GM18870 (cell line): Measurements from ENCODE around the gene PINLYP.
"Not testable (repeated sequence)": the region's sequence is repeated elsewhere in the genome, so short reads cannot be mapped to it uniquely, and the experiment has no call there.

Experiments
- ATAC-seq: cut with Tn5 transposase; IDR thresholded peaks from one replicate; pipeline ENCODE4 v1.9.1; 2021; ENCODE audit warnings: moderate library complexity; ENCODE audit not compliant: unreplicated experiment

PINLYP gene

GRCh38 chr19:43578787-43579186 is 3.2 kb downstream of the PINLYP start:
- ATAC-seq = no peak

GRCh38 chr19:43581467-43581866 is 5.9 kb downstream of the PINLYP start:
- ATAC-seq = no peak

GRCh38 chr19:43582495-43582894 is 6.9 kb downstream of the PINLYP start:
- ATAC-seq = no peak

- ATAC-seq = no peak
Observed at GRCh38 chr19:43584484-43584883, 8.9 kb downstream of the PINLYP start.

- ATAC-seq = no peak
Observed at GRCh38 chr19:43586346-43586745, 10.7 kb downstream of the PINLYP start.

- ATAC-seq = not testable (repeated sequence)
Observed at GRCh38 chr19:43587029-43587428, 11.4 kb downstream of the PINLYP start.

- ATAC-seq = no peak
Observed at GRCh38 chr19:43589277-43589676, 13.7 kb downstream of the PINLYP start.

GRCh38 chr19:43589678-43590077 is 14.1 kb downstream of the PINLYP start:
- ATAC-seq = no peak

- ATAC-seq = no peak
Observed at GRCh38 chr19:43591904-43592772, 16.5 kb downstream of the PINLYP start.

GRCh38 chr19:43592800-43593350 is 17.3 kb downstream of the PINLYP start:
- ATAC-seq = no peak

GRCh38 chr19:43594081-43594697 is 18.6 kb downstream of the PINLYP start:
- no peak for ATAC-seq

GRCh38 chr19:43594710-43595604 is 19.4 kb downstream of the PINLYP start:
- ATAC-seq = no peak

- peak; percentile 7 for ATAC-seq
Observed at GRCh38 chr19:43595605-43595998, 20.0 kb downstream of the PINLYP start.

- peak; percentile 82 for ATAC-seq
Observed at GRCh38 chr19:43595999-43596841, 20.6 kb downstream of the PINLYP start, which contains the start of the genes IRGQ and ZNF576. TSS of gene IRGQ (minus strand) at chr19:43596134. CDS start at chr19:43595338, 796 bp downstream. TSS of gene ZNF576 (plus strand) at chr19:43596595. CDS start at chr19:43597109, 514 bp downstream.

GRCh38 chr19:43596842-43597461 is 21.4 kb downstream of the PINLYP start:
- ATAC-seq = no peak

GRCh38 chr19:43597876-43598275 is 22.3 kb downstream of the PINLYP start:
- ATAC-seq = no peak

GRCh38 chr19:43598445-43599240 is 23.0 kb downstream of the PINLYP start:
- no peak for ATAC-seq

GRCh38 chr19:43599635-43600295 is 24.2 kb downstream of the PINLYP start:
- ATAC-seq = no peak
